HS-5 (cell line): ENCODE measurements around the gene CCR1.

Experiments
- DNase-seq: peaks from one replicate; pipeline ENCODE4 v3.0.0-alpha.2; 2012; ENCODE audit warnings: low read depth

CCR1 gene

DNA sequence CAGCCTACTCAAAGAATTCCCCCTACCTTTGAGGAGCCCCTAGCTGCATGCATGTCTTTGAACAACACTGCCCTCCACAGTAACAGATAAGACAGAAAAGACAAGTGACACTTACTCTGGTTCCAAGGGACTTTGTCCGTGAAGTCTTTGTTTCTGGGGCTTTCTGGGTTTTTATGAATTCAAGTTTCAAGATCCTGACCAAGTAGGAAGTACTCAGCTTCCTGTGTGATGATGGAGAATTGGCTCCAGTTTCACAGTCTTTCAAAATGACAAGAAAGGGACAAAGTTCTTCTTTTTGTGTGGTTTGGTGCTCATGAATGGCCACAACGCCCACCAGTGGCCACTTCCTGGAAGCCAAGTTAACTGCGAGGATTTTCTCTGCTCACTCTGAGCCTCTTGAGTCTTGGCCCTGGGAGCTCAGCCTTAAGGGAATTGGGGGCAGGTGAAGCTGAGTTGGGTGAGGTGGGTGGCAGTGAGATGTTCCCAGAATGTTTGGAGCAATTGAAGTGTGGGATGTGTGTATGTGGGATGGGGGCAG is at the start of gene CCR1:
Gene CCR1 (minus strand): TSS at position 147 of the 538 bp plus-strand sequence. CDS start 4,000 bp downstream, outside the sequence.
- no peak for DNase-seq

DNA sequence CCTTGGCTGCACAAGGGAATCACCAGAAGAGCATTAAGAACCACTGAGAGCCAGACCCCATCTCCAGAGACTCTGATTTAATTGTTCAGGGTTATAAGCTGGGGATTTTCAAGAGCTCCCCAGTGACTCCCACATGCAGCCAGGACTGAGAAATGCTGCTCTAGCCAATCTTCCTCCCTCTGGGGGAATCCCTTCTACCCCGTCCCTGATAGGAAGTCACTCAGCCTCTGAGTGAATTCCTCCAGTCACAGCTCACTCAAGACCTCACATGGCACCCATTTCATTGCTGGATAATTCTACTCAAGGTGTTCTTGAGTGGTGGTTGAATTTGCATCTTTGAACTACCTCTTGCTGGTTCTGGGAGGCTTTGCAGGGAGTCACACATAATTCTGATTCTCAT is 44.9 kb upstream of the CCR1 start:
- DNase-seq = no peak

GRCh38 chr3:46245146-46245545 is 37.0 kb upstream of the CCR1 start:
- no peak for DNase-seq

GRCh38 chr3:46243560-46243959 is 35.4 kb upstream of the CCR1 start:
- DNase-seq = no peak

DNA sequence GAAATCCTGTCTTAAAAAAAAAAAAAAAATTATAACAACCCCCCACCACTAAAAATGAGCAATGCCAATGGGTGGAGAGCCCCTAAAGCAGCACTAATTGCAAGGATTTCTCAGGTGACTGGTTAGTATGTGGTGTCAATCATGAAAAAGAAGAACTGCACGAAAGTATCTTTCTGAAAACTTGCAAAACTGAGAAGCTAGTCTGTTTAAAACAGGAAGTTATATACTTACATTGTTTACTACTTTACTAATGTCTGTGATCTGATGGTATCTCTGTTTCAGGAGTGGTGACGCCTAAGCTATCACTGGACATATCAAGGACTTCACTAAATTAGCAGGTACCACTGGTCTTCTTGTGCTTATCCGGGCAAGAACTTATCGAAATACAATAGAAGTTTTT is 34.0 kb upstream of the CCR1 start, which contains the start of gene CCR3:
Gene CCR3 (plus strand): TSS at position 341 of the 400 bp plus-strand sequence. CDS start 22,699 bp downstream, outside the sequence.
- DNase-seq = no peak

GRCh38 chr3:46239952-46240351 is 31.8 kb upstream of the CCR1 start:
- DNase-seq = no peak

DNA sequence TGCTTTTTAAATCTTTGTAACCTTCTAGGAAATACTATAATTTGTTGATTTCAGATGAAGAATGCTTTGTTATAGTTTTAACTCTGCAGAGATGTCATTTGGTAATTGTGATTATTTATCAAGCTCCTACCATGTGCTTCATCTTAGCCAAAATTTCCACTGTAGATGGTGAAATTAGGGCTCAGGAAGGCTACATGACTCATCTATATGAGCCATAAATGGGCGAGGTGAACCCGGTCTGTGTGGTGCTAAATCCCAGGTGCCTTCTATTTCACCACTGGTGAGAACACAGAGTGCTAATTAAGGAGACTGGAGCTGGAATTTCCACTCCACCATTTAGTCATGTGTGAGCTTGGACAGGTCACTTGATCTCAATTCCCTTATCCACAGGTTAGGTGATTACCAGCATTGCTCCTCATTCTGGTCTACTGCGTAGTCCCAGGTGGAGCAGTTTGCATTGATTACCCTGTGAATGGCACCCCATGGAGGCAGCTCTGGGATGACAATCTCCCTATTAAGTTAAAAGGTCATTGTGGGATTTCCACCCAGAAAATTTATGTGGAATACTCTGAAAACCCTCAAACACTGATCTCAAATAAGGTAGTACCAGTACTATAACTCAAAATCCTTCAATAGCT is 31.3 kb upstream of the CCR1 start:
- DNase-seq = no peak

DNA sequence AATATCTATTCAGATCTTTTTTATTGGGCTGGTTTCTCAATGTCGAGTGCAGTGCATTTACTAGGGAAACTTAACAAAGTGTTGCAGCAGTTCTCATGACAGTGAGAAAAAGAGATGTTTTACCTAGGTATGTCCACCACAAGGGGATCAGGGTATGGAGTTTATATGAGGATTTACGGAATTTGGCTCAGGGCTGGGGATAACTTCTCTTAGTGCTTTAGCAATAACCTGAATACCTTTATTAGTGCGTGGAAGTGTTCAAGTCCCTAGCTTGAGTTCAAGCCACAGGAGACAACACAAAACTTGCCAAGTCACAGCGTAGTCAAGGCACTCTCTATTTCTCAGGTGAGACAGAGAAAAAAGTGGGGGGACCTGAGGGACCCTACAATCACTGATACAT is 30.3 kb upstream of the CCR1 start:
- no peak for DNase-seq

DNA sequence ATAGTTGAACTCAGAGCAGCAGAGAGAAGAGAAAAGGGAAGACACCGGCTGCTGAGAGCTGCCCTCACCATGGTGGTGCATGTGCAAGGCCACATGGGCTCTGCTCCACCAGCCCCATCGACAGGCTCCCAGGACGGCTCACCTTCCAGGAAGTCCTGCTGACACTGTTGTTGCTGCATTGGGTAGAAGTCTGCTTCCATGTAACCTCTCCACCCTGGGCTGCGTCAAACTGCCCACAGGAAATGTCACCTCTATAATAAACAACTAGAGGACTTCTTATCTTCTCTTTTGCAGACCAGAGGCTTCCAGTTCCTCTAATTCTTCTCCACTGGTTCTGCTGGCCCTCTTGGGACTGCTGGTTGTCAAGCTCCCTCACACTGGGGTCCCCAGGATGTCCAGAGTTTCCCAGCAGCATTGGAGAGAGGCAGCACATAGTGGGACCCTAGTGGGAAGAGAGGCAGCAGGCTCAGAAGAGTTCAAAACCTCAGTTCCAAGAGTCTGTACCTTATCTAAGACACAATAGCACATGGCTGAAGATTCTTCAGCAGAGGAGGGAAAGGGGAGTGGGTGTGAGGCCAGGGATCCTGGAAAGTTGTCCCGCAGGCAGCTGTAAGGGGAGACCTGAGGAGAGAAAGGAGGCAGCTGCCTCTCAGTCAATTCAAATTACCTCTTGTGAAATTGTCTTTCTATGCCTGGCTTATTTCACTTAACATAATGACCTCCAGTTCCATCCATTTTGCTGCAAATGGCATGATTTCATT is 28.4 kb upstream of the CCR1 start:
- no peak for DNase-seq

DNA sequence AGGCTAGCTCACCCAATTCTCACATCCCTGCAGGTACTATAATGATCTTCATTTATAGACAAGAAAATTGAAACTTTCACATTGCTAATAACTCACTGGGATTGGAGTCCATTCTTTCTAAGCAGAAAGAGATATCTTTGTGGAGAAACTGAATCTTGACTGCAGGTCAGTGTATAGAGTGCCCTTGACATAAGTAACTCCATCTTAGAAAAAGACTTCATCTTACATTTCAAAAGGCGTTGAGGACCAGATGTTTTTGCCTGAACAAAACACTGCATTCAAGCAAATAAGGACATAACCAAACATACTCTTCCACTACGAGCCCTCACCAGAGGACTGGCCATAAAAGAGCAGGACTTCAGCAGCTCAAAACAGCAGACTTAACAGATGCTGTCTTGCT is 27.3 kb upstream of the CCR1 start:
- DNase-seq = no peak

DNA sequence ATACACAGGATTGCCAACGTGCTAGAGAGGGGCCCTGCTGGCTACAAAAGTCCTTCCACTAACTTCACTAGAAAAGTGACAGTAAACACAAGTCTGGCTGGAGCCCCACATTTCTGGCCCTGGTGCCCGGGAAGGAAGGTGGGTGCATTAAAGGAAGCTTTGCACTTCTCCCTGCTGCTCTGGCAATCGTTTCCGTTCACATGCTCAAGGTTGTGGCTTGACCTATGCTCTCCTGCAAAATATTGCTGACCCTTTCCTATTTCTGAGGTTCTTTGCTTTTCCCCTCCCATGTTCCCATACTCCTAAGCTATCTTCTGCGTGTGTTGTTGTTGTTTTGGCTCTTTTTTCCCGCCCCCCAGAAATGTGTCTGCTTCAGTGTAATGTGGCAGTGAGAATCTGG is 25.1 kb upstream of the CCR1 start:
- no peak for DNase-seq

DNA sequence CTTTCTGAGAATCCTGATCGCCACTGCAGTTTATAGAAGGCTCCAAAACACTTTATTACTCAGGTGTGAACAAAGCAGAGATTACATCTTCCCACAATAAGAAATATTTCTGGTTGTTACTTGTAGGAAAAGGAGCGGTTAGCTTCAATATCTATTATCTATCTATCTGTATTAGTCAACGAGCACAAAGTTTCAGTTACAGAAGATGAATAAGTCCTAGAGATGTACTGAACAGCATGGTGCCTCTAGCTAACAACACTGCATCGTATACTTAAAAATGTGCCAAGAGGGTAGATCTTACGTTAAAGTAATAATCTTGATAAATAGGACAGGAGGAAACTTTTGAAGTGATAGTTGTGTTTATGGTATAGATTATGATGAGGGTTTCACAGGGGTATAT is 23.2 kb upstream of the CCR1 start:
- DNase-seq = no peak

DNA sequence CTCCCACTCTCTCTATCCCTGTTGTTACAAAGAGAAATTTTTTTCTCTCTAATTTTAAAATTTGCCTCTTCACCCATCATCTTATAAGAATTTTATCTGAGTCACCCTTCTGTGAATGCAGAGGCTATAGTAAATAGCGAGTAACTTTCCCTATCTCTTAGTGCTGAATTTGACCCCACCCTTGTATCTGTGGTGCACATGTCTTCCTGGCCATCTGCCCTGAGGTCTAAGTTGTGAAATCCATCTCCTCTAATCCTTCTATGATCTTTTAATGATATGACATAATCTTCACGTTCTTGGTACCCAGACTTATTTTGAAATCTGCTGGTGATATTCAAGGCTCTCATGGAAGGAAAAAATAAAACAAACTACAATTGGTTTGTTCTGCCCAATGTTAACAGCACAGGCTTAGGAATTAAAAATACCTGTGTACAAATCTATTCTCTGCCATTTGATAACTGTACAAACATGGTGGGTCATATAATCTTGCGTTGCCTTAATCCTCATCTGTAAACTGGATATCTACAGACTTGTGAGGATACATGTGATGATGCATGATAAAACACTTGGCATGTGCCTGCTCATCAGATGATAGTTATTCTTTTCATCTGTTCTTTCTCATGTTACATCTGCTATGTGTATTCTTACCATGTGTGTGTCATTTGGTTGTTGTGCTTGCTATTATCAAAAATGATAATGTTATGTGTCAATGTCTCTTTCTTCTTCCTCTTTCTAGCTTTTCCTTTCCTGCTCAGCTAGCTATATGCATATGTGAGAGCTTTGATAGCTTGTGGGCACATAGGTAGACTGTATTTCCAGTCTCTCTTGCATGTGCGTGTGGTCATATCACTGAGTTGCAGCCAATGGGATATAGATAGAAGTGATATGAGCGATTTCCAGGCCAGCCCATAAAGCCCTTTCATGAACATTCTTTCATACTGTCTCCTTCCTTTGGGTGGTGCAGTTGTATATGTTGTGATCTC is 20.4 kb upstream of the CCR1 start:
- DNase-seq = peak; percentile 92

DNA sequence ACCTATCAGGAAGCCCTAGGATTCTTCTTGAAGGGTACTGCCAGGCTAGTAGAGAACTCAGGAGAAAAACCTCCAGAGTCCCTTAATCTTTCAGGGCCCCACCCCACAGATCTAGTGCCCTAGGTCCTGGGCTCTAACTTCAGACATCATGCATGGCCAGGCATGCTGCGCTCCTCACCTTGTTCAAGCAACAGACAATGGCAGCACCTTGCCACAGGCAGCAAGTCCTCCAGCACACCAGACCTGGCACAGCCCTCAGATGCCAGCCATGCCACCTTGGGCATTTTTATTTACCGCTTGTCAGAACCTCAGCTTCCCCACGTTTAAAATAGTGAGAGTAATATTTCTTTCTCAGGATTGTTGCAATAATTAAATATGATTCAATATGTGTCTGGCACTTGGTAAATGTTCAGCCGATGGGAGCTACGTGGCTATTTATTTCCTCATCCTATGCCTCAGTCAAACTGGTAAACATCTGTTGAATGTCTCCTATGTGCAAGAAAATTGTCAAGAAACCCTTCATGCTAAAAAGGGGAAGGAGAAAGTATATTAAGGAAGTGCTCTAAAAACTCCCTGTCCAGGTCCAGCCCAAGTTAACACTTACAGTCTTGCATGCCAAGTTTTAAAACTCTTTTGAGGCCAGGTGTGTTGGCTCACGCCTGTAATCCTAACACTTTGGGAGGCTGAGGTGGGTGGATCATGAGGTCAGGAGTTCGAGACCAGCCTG is 14.5 kb upstream of the CCR1 start:
- no peak for DNase-seq

- DNase-seq = no peak
Measured at GRCh38 chr3:46221938-46222337, 13.8 kb upstream of the CCR1 start.

DNA sequence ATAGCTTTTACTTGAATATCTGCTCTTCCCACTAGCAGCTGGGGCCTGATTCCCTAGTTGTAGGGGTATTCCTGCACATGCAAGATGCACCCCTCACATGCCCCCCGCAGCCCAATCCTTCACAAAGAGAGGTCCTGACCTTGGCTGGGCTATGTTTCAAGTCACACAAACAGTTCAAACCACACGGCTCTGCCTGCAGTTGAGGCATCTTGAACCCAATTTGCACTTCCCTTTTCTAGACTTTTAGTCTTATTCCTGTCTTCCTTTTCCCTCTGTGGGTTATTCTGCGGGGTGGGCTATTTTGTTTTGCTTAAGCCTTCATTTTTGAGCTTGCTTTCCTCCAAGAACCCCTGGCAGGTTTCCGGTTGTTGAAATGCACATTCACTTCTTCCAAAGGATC is 13.3 kb upstream of the CCR1 start:
- DNase-seq = no peak

DNA sequence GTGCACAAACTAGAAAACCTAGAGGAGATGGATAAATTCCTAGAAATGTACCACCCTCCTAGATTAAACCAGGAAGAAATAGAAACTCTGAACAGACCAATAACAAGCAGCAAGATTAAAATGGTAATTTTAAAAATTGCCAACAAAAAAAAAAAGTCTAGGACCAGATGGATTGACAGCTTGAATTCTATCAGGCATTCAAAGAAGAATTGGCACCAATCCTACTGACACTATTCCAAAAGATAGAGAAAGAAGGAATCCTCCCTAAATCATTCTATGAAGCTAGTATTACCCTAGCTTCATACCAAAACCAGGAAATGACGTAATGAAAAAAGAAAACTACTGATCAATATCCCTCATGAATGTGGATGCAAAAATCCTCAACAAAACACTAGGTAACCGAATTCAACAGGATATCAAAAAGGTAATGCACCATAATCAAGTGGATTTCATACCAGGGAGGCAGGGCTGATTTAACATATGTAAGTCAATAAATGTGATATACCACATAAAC is 10.1 kb upstream of the CCR1 start:
- DNase-seq = no peak

DNA sequence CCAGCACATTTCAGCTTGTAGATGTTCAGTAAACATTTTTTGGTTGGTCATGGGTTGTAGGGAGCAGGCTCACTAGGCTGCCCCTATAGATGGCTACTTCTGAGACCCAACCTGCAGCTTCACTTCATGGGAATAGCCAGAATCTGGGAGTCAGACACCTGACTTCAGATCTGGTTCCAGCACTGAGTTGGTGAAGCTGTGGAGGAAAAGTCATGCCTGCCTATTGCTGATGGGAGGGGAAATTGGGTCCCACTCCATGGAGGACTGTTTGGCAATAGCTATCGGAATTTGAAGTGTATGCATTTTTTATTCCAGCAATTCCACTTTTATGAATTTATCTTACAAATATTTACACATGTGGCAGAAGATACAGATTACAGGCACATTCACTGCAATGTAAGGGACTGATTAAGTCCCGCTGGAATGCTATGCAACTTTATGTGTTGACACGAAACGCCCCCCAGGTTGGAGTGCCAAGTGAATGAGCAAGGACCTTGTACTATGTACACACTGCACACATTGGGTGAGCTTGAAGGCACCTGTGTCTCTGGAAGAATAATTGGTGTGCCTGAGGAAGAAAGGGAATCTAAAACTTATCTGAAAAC is 7.8 kb upstream of the CCR1 start:
- DNase-seq = peak; percentile 74

- DNase-seq = no peak
Measured at GRCh38 chr3:46214751-46215352, 6.7 kb upstream of the CCR1 start.

DNA sequence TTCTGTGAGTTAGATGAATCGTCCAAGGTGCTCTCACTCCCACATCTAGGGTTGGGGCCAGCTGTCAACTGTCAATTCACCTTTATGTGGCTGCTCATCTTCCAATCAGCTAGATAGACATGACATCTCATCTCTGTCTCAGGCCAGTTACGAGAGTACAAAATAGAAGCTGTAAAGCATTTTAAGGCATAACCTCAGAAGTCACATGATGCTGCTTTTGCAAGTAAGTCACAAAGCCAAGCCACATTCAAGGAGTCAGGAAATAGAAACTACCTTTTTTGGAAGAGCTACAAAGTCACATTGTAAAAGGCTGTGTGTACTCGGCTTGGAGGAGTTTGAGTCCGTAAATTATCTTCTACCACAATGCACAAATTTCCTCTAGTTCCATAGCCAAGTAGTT is 5.1 kb upstream of the CCR1 start:
- DNase-seq = no peak
